Ishikawa (cell line): ENCODE measurements around the gene NUAK2.

Experiments
- CEBPB ChIP-seq: IDR thresholded peaks from 2 replicates; pipeline ENCODE4 v1.6.1; 2012
- CREB1 ChIP-seq: IDR thresholded peaks from 2 replicates; pipeline ENCODE4 v1.6.1; 2012; ENCODE audit warnings: low read depth
- EGR1 ChIP-seq: IDR thresholded peaks from 2 replicates; pipeline ENCODE4 v1.6.1; 2012
- EP300 ChIP-seq: IDR thresholded peaks from 2 replicates; pipeline ENCODE4 v1.6.1; 2012; ENCODE audit warnings: borderline replicate concordance
- FOXM1 ChIP-seq: IDR thresholded peaks from 2 replicates; pipeline ENCODE4 v1.6.1; 2012; ENCODE audit warnings: low read depth, borderline replicate concordance
- MAX ChIP-seq: IDR thresholded peaks from 2 replicates; pipeline ENCODE4 v1.6.1; 2012
- NFIC ChIP-seq: IDR thresholded peaks from 2 replicates; pipeline ENCODE4 v1.6.1; 2012
- RAD21 ChIP-seq: IDR thresholded peaks from 2 replicates; pipeline ENCODE4 v1.6.1; 2012; ENCODE audit warnings: low read depth
- REST ChIP-seq: IDR thresholded peaks from 2 replicates; pipeline ENCODE4 v1.6.1; 2012; ENCODE audit warnings: low read depth, mild to moderate bottlenecking
- TAF1 ChIP-seq: IDR thresholded peaks from 2 replicates; pipeline ENCODE4 v1.6.1; 2012; ENCODE audit warnings: low read depth, mild to moderate bottlenecking
- TCF12 ChIP-seq: IDR thresholded peaks from 2 replicates; pipeline ENCODE4 v1.6.1; 2012; ENCODE audit warnings: low read depth
- TEAD4 ChIP-seq: IDR thresholded peaks from 2 replicates; pipeline ENCODE4 v1.6.1; 2012
- USF1 ChIP-seq: IDR thresholded peaks from 2 replicates; pipeline ENCODE4 v1.6.1; 2012
- YY1 ChIP-seq: IDR thresholded peaks from 2 replicates; pipeline ENCODE4 v1.6.1; 2012; ENCODE audit warnings: low read depth
- ZBTB7A ChIP-seq: IDR thresholded peaks from 2 replicates; pipeline ENCODE4 v1.6.1; 2012; ENCODE audit warnings: low read depth

Gene NUAK2

GRCh38 chr1:205269711-205270110 lies 51.8 kb downstream of the NUAK2 start:
- TF ChIP-seq ZBTB7A (no peak), CEBPB (no peak), MAX (no peak), TEAD4 (no peak), NFIC (no peak), EP300 (no peak), RAD21 (no peak)

GRCh38 chr1:205268846-205269680 lies 52.5 kb downstream of the NUAK2 start:
- TF ChIP-seq RAD21: no peak
- TF ChIP-seq CEBPB: no peak
- no peak for TF ChIP-seq USF1
- TF ChIP-seq CREB1: no peak
- TF ChIP-seq ZBTB7A: no peak
- no peak for TF ChIP-seq YY1
- TF ChIP-seq EP300: no peak
- TF ChIP-seq FOXM1: no peak
- no peak for TF ChIP-seq MAX
- no peak for TF ChIP-seq TCF12
- TF ChIP-seq REST: no peak
- no peak for TF ChIP-seq NFIC
- TF ChIP-seq EGR1: no peak
- no peak for TF ChIP-seq TEAD4
- TF ChIP-seq TAF1: no peak

GRCh38 chr1:205267306-205267902 lies 54.1 kb downstream of the NUAK2 start:
- TF ChIP-seq TCF12: no peak

GRCh38 chr1:205266611-205267305 lies 54.8 kb downstream of the NUAK2 start:
- no peak for TF ChIP-seq EGR1
- no peak for TF ChIP-seq TEAD4
- no peak for TF ChIP-seq CEBPB
- TF ChIP-seq EP300: no peak
- TF ChIP-seq USF1: no peak
- TF ChIP-seq NFIC: no peak
- no peak for TF ChIP-seq RAD21
- no peak for TF ChIP-seq ZBTB7A
- TF ChIP-seq YY1: no peak
- no peak for TF ChIP-seq FOXM1
- no peak for TF ChIP-seq CREB1
- TF ChIP-seq TCF12: no peak

GRCh38 chr1:205263580-205264190 lies 57.9 kb downstream of the NUAK2 start:
- TF ChIP-seq FOXM1 (no peak), CREB1 (no peak), TAF1 (no peak), EGR1 (no peak), TCF12 (no peak), ZBTB7A (no peak), USF1 (no peak), CEBPB (no peak), RAD21 (no peak), YY1 (no peak)

GRCh38 chr1:205262731-205263171 lies 58.8 kb downstream of the NUAK2 start:
- TF ChIP-seq CEBPB (no peak), EP300 (no peak), TEAD4 (no peak), TCF12 (no peak)
